ENCODE data around the gene PTPRK.

DNA sequence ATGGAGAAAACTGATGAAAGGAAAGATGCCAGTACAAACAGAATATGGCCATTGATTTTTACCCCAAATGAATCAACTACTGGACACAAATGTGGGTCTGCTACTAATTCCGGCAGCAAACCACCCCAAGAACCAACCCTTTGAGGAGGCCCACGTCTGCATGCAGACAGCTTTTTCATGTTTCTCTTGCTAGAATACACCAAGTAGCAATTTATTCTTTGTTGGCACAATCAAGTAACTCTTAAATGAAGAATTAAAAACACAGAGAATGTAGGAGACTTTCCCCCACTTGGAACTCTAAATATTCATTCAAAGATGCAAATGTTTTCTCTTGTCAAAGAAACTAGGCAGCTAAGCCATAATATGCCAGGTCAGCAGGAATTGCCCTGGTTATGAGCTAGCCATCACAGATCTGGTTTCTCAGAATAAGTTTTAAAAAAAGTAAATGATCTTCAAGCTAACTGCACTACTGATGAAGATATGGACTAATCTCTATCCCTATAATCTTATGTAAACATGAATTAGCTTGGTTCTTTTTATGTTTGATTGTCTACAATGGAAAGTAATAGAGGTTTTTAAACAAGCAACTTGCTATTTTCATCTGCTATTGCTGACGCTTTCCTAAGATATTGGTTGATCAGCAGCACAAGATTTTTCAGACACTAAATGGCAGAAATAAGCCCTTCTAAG lies 456.4 kb downstream of the PTPRK start:
- TF ChIP-seq, protein P1, sequence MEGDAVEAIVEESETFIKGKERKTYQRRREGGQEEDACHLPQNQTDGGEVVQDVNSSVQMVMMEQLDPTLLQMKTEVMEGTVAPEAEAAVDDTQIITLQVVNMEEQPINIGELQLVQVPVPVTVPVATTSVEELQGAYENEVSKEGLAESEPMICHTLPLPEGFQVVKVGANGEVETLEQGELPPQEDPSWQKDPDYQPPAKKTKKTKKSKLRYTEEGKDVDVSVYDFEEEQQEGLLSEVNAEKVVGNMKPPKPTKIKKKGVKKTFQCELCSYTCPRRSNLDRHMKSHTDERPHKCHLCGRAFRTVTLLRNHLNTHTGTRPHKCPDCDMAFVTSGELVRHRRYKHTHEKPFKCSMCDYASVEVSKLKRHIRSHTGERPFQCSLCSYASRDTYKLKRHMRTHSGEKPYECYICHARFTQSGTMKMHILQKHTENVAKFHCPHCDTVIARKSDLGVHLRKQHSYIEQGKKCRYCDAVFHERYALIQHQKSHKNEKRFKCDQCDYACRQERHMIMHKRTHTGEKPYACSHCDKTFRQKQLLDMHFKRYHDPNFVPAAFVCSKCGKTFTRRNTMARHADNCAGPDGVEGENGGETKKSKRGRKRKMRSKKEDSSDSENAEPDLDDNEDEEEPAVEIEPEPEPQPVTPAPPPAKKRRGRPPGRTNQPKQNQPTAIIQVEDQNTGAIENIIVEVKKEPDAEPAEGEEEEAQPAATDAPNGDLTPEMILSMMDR (IDR thresholded peaks at IDR 0.05), result no peak
- TF ChIP-seq ZFX (IDR thresholded peaks at IDR 0.05; ENCODE audit: borderline replicate concordance), result no peak

Measured in 22Rv1 (cell line).